ENCODE results near the gene RIPK3.

Gene RIPK3

DNA sequence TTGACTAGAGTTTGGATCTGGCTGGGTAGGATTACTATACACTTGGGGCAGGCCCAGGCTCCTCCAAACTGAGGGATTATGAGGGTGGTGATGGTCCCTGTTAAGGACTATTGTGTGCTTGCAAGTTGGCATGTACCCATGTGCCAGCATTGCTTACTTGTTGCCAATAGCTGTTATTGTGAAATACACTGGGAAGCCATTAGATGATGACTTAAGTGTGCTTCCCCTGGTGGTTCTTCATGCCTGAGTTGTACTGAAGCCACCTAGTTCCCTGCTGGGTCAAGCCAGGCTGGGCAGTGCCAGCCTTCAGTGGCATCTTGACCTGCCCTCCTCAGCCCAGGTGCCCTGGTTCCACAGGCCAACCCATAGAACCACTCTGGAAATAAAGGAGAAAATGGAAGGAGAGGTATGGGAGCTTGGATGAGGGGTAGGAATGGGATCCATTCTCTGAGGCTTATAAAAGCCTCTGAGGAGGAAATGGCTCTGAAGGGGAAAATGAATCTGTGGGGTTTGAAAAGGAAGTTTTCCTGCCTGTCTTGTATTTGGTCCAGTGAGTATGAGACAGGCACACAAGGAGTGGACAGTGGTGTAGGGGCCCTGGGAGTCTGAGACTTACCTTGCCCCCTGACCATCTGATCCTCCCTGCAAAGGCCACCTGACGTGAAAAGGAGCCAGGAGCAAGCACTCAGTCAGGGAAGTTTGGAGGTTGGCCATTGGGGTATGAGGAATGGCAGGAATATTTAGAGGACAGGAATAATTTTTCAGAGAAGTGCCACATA, 27.8 kb downstream of the RIPK3 start:
- DNase-seq = no peak
- intact Hi-C loops (cut with DNase I) = no loop called here

DNA sequence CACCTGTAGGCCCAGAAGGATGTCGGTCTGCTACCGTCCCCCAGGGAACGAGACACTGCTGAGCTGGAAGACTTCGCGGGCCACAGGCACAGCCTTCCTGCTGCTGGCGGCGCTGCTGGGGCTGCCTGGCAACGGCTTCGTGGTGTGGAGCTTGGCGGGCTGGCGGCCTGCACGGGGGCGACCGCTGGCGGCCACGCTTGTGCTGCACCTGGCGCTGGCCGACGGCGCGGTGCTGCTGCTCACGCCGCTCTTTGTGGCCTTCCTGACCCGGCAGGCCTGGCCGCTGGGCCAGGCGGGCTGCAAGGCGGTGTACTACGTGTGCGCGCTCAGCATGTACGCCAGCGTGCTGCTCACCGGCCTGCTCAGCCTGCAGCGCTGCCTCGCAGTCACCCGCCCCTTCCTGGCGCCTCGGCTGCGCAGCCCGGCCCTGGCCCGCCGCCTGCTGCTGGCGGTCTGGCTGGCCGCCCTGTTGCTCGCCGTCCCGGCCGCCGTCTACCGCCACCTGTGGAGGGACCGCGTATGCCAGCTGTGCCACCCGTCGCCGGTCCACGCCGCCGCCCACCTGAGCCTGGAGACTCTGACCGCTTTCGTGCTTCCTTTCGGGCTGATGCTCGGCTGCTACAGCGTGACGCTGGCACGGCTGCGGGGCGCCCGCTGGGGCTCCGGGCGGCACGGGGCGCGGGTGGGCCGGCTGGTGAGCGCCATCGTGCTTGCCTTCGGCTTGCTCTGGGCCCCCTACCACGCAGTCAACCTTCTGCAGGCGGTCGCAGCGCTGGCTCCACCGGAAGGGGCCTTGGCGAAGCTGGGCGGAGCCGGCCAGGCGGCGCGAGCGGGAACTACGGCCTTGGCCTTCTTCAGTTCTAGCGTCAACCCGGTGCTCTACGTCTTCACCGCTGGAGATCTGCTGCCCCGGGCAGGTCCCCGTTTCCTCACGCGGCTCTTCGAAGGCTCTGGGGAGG, 28.9 kb downstream of the RIPK3 start, which contains the start of gene LTB4R:
Gene LTB4R (plus strand): TSS at position 857 of the 959 bp plus-strand sequence. CDS start 4,150 bp downstream, outside the sequence.
- intact Hi-C loops (cut with DNase I) = no loop called here
- peak in 41 of 42 donors; percentile 16 to 79 (median 62) for DNase-seq

DNA sequence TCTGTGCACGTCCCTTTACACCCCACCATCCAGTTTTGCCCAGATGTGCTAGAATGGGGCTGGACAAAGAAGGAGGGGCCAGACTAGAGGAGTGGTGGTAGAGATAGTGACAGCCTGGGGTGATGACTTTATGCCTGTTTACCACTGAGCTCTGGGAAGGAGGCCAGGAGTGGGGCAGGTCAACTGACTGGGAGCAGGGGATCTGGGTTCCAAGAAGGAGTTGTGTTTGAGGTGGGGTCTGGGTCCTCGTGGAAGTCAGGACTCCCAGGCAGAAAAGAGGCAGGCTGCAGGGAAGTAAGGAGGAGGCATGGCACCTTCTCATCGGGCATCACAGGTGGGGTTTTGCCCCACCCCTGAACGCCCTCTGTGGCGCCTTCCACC, 29.5 kb downstream of the RIPK3 start:
- no peak for DNase-seq
- intact Hi-C loops (cut with DNase I) = no loop called here

DNA sequence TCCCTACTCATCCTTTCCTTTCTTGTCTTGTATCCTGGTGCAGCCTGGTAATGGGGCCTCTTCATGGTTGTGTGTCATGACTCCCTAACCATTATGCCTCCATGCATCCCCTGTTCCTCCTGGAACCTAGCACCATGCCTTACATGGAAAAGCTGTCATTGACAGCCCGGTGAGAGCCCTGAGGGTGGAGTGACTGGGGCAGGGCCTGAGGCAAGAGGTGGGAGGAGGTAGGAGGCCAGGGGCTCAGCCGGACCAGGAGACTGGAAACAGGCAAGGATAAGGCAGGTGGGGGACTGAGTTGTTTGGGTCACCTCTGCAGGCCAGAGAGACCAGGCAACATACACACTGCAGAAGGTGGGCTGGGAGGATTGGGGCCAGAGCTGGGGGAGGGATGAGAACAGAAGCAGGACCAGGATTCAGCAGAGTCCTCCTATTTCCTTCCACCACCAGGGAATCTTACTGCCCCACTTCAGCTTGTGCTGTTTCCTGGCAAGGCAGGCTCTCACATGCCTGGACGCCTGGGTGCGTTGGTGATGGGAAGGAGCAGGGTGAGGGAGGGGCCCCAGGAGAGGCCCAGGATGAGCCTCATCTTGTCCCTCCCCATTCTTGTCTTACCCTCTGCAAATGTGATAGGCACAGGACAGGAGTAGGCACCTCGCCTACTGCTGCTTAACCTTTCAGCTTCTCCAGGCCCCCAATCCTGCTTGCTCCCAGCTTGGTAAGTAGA, 30.1 kb downstream of the RIPK3 start, which contains the start of gene LTB4R2:
Gene LTB4R2 (plus strand): TSS at position 603 of the 727 bp plus-strand sequence. CDS start 525 bp downstream, outside the sequence.
- DNase-seq = no peak
- intact Hi-C loops (cut with DNase I) = no loop called here

DNA sequence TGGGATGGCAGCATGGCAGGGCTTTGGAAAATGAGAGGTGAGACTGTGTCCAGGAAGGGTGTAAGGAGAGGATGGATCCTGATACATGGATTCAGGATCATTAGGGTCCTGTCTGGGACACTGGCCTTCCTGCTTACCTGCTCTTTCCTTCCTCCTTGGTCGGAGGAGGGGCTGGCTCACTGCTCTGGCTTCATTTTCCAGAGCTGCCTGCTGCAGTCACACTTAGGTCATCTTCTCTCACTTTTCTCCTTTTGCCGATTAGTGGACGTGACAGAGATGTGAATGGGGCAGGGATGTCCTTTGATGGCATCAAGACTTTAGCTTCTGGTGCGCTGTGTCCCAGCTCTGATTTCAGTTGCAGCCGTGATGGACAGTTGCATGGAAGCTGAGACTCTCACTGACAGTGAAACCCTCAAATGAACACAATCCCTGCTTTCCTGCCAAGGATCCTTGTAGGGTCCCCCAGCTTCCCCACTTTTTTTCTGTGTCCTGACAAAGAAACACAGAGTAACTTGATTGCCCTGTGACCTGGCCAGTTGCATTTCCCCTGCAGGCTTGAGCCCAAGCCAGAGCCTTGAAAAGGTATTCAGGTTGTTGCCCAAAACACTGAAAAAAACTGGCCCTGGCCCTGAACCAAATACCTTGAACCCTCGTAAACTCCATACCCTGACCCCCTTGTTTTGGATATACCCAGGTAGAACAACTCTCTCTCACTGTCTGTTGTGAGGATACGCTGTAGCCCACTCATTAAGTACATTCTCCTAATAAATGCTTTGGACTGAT, 31.3 kb downstream of the RIPK3 start:
- intact Hi-C loops (cut with DNase I) = no loop called here
- no peak for DNase-seq

DNA sequence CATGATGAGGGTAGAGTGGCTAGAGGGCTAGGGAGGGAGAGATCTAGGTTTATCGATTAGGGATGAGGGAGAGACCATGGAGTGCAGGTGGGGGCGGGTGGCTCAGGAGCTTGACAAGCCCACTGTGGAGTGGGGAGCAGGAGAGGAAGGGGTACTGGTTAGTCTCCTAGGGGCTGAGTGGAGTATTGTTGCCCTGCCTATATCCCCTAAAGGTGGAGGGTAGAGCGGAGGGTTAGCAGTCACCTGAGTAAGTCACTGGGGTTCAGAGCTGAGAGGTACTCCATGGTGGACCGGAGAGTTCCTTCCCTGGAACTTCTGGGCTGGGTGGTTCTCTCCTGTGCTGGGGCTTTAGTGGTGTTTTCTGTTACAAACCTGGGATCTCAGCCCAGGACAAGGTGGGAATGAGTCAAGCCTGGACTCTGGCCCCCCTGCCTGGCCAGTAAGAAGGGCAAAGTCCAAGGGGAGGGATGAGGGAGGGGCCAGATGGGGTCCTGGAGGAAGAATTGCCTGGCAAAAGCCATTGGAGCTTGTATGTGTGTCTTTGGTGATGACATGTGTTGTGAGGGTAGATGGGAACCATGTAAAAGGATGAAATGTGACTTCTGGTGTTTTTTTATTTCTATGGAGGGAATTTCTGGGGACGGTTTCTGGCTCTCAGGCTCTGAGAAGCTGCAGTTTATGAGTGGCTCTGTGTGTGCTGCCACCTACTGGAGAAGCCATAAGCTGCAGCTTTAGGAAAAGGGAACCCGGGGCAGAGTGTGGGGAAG, 32.0 kb downstream of the RIPK3 start, which contains the start of gene CIDEB:
Gene CIDEB (minus strand): TSS at position 403 of the 767 bp plus-strand sequence. CDS start 119 bp downstream, at position 284.
- peak in 37 of 42 donors; percentile 18 to 86 (median 68) for DNase-seq
- intact Hi-C loops (cut with DNase I) = no loop called here

DNA sequence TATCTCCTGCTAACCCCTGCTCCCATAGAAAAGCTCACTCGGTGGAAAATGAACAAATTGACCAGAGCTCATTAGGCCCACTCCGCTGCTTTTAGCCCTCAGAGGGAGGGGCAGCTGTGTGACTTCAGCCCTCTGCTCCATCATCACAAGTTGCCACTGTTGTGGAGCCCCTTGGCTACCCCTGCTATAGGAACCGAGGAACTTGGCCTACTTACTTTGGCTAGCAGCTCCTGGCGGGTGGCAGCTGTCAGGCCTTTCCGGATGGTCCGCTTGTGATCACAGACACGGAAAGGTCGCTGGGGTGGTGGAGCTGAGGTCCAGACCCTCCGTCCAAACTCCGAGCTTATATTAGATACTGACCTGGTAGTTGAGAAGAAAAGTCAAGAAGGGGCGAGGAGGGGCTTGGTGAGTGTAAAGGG, 32.6 kb downstream of the RIPK3 start:
- no peak for DNase-seq
- intact Hi-C loops (cut with DNase I) = no loop called here

DNA sequence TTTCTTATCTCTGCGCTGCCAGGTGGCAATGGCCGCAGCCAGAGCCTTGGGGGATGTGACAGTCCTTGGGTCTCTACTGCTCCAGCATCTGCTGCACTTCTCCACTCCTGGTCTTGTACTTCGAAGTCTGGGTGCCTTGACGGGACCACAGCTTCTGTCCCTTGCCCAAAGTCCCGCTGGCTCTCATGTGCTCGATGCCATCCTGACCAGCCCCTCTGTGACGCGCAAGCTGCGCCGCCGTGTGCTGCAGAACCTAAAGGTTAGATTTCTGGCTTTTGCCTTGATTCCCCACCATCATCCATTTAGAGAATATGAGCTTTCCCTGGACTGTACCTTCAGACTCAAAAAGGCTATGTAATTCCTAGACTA, 35.8 kb downstream of the RIPK3 start:
- intact Hi-C loops (cut with DNase I) = no loop called here
- no peak for DNase-seq

DNA sequence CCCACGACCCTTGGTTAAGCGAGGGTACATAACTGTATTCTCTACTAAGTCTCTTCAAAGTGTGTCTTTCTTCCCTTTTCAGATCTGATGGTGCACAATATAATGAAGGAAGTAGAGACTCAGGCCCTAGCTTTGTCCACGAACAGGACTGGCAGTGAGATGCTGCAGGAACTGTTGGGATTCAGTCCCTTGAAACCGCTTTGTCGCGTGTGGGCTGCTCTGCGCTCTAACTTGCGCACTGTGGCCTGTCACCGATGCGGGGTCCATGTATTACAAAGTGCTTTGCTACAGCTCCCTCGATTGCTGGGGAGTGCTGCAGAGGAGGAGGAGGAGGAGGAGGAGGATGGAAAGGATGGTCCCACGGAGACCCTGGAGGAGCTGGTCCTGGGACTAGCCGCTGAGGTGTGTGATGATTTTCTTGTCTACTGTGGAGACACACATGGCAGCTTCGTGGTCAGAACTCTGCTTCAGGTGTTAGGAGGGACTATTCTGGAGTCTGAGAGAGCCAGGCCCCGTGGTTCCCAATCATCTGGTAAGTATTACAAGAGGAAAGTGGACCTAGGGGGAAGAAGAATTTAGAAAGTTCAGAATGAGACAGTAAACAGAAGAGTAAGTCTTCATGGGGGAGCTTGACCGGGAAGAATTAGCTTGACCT, 39.3 kb downstream of the RIPK3 start:
- no peak for DNase-seq
- intact Hi-C loops (cut with DNase I) = no loop called here

DNA sequence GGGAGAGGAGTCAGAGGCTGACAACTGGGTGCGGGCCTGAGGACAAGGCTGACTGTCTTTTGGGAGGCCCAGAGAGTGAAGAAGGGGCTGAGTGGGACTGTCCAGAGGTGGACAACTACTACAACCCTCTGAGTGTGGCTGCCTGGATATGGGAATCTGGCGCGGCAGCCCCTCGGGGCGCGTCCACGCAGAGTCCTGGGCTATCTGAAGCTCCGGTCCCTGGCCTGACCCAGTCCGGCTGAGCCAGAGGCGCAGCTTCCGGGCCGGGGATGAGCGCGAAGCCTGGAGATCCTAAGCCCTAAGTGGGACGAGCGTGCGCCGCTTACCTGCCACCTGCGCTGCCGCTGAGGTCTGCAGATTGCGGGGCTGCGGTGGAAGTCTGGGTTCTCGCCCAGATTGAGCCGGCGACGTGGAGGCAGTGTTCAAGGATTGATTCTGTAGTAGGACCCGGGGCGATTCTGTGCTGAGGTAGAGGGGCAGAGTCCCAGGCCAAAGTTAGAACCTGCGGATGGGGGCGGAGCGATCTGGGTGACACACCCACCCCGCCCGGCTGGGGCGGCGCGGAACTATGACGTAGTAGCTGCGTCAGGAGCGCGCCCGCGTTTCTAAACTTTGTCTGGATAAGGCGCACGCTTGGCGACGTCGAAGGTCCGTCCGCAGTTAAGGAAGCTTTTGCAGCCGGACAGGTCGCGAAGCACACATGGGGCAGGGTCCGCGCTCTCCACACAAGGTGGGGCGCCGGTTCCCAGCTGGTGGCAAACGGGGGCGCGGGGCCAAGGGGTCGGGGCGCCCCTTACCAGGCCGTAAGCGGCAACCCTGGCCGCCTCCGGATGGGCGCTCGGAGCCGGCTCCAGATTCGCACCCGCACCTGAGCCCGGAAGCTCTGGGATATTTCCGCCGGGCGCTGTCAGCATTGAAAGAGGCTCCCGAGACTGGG, 40.3 kb downstream of the RIPK3 start, which contains the start of the genes DHRS1 and NOP9:
Gene DHRS1 (minus strand): TSS at position 526 of the 937 bp plus-strand sequence. CDS start 674 bp downstream, outside the sequence.
Gene NOP9 (plus strand): TSS at position 596 of the 937 bp plus-strand sequence. CDS start 105 bp downstream, at position 701.
- DNase-seq = peak; percentile 85 to 97 (median 94)
- intact Hi-C loops (cut with DNase I) = loop anchor here (5.0 kb wide), 1 partner anchor 57 kb away; the partner anchor contains the start of gene TINF2

DNA sequence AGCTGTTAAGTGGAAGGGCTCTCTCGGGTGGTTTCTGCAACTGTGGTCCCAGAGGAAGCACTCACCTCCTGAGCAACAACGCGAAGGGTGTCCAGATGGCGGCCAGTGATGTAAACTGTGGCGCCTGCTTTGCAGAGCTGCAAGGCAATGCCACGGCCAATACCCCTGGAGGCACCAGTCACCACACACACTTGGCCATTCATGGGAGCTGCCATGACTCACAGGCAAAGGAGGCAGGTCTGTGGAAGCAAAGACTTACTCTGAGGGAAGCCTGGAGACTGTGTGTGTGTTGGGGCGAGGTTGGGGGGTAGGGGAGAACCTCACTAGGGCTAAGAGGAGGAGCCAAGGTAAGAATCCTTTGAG, 40.9 kb downstream of the RIPK3 start:
- DNase-seq = peak in 1 of 42 donors; percentile 57
- intact Hi-C loops (cut with DNase I) = loop anchor here (5.0 kb wide), 1 partner anchor 57 kb away; the partner anchor contains the start of gene TINF2

DNA sequence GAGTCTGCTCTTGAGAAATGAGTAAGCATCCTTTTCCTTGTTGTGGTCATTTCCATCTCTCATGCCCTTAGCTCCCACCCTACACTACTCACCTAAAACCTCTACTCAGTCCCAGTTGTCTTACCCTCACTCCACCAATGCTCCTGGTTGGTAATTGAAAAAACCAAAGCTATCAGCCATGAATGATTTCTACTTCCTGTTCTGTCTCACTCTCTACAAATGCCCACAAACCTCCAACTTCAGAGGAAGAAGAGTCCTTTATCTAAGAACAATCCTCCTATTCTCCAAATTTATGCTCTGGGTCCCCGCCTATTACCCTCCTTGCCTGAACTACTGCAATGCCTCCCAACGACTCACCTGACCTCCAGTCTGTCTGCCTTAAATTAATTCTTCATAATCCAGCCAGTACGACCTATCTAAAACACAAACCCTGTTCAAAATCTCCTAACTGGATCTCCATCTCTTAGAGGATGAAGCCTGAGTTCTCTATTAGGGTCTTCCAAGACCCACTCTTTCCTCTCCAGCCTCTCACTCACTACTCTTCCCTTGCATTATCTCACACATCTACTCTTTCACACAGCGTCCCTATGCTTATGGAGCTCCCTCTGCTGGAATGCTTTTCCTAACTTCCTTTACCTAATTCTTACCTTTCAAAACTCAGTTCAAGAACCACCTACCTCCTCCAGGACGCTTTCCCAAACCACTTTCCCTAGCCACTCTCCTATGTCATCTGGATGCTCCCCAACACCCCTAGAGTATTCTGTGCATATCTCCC, 42.4 kb downstream of the RIPK3 start:
- DNase-seq = no peak
- intact Hi-C loops (cut with DNase I) = loop anchor here (5.0 kb wide), 1 partner anchor 55 kb away; the partner anchor contains the start of gene TINF2

DNA sequence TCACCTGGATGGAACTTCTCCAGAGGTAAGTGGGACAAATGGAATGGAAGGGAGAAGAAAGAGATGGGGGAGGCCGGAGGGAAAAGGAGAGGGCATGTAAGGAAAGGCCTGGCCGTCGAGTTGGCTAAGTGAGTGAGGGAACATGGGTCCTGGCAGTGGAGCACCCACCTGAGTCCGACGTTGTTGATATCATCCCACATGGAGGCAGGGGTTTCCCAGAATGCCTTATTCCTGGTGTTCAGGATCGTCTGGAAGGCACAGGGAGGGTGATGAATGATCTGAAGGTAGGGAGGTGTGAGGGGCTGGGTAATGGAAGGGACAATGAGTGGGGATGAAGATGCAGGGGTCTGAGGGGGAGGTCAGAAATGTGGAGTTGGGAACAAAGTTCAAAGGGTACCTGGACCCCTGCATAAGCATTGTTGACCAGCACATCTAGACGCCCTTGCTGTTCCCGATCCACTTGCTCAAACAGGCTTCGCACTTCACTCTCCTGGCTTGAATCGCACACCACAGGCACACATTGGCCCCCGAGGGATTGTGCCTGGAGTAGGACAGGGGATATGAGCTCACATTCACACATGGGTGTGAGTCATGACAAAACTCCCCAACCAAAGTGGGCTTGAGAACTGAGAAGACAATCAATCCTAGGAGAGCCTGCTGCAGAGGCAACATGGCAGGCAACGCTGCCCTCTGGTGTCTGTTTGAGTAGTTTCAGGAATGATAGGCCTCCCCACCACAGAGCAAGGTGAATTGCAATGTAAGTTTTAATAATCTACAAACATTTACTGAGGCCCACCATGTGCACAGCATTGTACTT, 43.2 kb downstream of the RIPK3 start:
- DNase-seq = peak; percentile 46 to 86 (median 69)
- intact Hi-C loops (cut with DNase I) = loop anchor here (5.0 kb wide), 1 partner anchor 54 kb away; the partner anchor contains the start of gene TINF2

DNA sequence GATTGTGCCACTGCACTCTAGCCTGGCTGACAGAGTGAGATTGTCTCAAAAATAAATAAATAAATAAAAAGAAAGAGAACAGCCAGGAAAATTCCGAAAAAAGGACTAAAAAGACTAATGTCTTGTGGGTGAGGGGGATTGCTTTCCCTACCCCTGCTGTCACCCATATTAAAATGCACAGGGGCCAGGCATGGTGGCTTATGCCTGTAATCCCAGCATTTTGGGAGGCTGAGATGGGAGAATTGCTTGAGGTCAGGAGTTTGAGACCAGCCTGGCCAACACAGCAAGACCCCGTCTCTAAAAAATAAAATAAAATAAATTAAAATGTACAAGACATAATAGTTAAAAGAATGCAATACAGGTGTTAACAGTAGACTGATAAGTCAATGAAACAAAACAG, 46.3 kb downstream of the RIPK3 start:
- intact Hi-C loops (cut with DNase I) = no loop called here
- DNase-seq = no peak
